HEK293 (cell line): Measurements from ENCODE around the gene TACC2.
A peak's percentile ranks its signal among the peaks of the same experiment; 100 is the strongest.

ENCODE experiments used
- ATF2 ChIP-seq: fragments of 450-650 bp; formaldehyde crosslinking; IDR thresholded peaks from 2 replicates; pipeline ENCODE4 v1.5.1; 2016; ENCODE audit warnings: missing biosample characterization, missing genetic modification characterization, low read depth
- CTCF ChIP-seq: fragments of 450-650 bp; formaldehyde crosslinking; IDR thresholded peaks from 2 replicates; pipeline ENCODE4 v1.5.1; 2016; ENCODE audit warnings: missing biosample characterization, missing genetic modification characterization
- KLF10 ChIP-seq: fragments of 450-650 bp; IDR thresholded peaks from 2 replicates; pipeline ENCODE4 v1.5.1; 2018; ENCODE audit warnings: missing biosample characterization, mild to moderate bottlenecking, missing genetic modification characterization
- PBX3 ChIP-seq: sonication (generic); formaldehyde crosslinking; IDR thresholded peaks from 2 replicates; pipeline ENCODE4 v1.8.1; 2022; ENCODE audit warnings: mild to moderate bottlenecking, moderate library complexity, missing genetic modification reagents
- REST ChIP-seq: fragments of 450-650 bp; formaldehyde crosslinking; IDR thresholded peaks from 2 replicates; pipeline ENCODE4 v1.5.1; 2016; ENCODE audit warnings: missing biosample characterization, missing genetic modification characterization
- TCF7L2 ChIP-seq: IDR thresholded peaks from 2 replicates; pipeline ENCODE4 v1.6.1; 2011; ENCODE audit warnings: low read depth, mild to moderate bottlenecking, inconsistent platforms, low read length, moderate library complexity, borderline replicate concordance
- ZBTB8A ChIP-seq: fragments of 450-650 bp; formaldehyde crosslinking; IDR thresholded peaks from 2 replicates; pipeline ENCODE4 v1.5.1; 2016; ENCODE audit warnings: missing biosample characterization, missing genetic modification characterization
- ZNF140 ChIP-seq: fragments of 450-650 bp; formaldehyde crosslinking; IDR thresholded peaks from 2 replicates; pipeline ENCODE4 v1.5.1; 2016; ENCODE audit warnings: missing biosample characterization, missing genetic modification characterization
- ZNF146 ChIP-seq: fragments of 450-650 bp; formaldehyde crosslinking; IDR thresholded peaks from 2 replicates; pipeline ENCODE4 v1.5.1; 2016; ENCODE audit warnings: missing biosample characterization, missing genetic modification characterization
- ZNF175 ChIP-seq: fragments of 450-650 bp; formaldehyde crosslinking; IDR thresholded peaks from 2 replicates; pipeline ENCODE4 v1.5.1; 2016; ENCODE audit warnings: missing biosample characterization, missing genetic modification characterization
- ZNF2 ChIP-seq: fragments of 450-650 bp; formaldehyde crosslinking; IDR thresholded peaks from 2 replicates; pipeline ENCODE4 v1.5.1; 2016; ENCODE audit warnings: missing biosample characterization, missing genetic modification characterization
- ZNF221 ChIP-seq: fragments of 450-650 bp; formaldehyde crosslinking; IDR thresholded peaks from 2 replicates; pipeline ENCODE4 v1.5.1; 2017; ENCODE audit warnings: missing biosample characterization, missing genetic modification characterization, borderline replicate concordance
- ZNF549 ChIP-seq: fragments of 450-650 bp; IDR thresholded peaks from 2 replicates; pipeline ENCODE4 v1.5.1; 2018; ENCODE audit warnings: missing biosample characterization, missing genetic modification characterization, mild to moderate bottlenecking, inconsistent platforms, moderate library complexity

- TF ChIP-seq ZNF221 (tag by site-specific recombination): no peak
- peak; percentile 75 for TF ChIP-seq CTCF (tag by site-specific recombination)
- no peak for TF ChIP-seq ZNF140 (tag by site-specific recombination)
- TF ChIP-seq ZNF146 (tag by site-specific recombination): no peak
- 0 out of 2 replicates have a peak, but pooled peaks have one; percentile 39 for TF ChIP-seq ZNF2 (tag by site-specific recombination)
- no peak for TF ChIP-seq ZBTB8A (tag by site-specific recombination)
- TF ChIP-seq ZNF549: no peak
- no peak for TF ChIP-seq PBX3 (CRISPR knock-in tag)
- TF ChIP-seq TCF7L2: no peak
- no peak for TF ChIP-seq REST
- no peak for TF ChIP-seq ATF2
- TF ChIP-seq KLF10 (tag by site-specific recombination): no peak
- TF ChIP-seq ZNF175: no peak
Observed at GRCh38 chr10:122298598-122299301, 309.8 kb downstream of the TACC2 start.
